ENCODE results near the gene LCP2. TPM values are rescaled to one million over a fixed set of nuclear protein-coding genes. Genes with fewer than 3 reads are reported as not detected.

LCP2 gene
- total RNA-seq, 1 donor from 2014 or later = 82.9 TPM

GRCh38 chr5:170305646-170306025 is 8.1 kb upstream of the LCP2 start:
- intact Hi-C loops (cut with DNase I) = no loop called here
- DNase-seq (no peak), ATAC-seq (no peak)
- H3K9me3 ChIP-seq = no peaks in the 10 kb centered on the region
- H3K36me3 ChIP-seq = no peaks in the 10 kb centered on the region
- H3K27me3 ChIP-seq (ENCODE audit: low read depth) = no peaks in the 10 kb centered on the region
- peaks cover 66% of the 10 kb centered on the region for H3K4me1 ChIP-seq
- H3K27ac ChIP-seq = no peak overlapping the region
- no peak overlapping the region for H3K4me3 ChIP-seq
- TF ChIP-seq CTCF (IDR thresholded peaks at IDR 0.05) = no peak

- no peak for DNase-seq
- H3K27ac ChIP-seq = no peak overlapping the region
- intact Hi-C loops (cut with DNase I) = no loop called here
- peaks cover 66% of the 10 kb centered on the region for H3K4me1 ChIP-seq
- H3K36me3 ChIP-seq = no peaks in the 10 kb centered on the region
- no peak overlapping the region for H3K4me3 ChIP-seq
- H3K9me3 ChIP-seq = no peaks in the 10 kb centered on the region
- no peaks in the 10 kb centered on the region for H3K27me3 ChIP-seq (ENCODE audit: low read depth)
- ATAC-seq = no peak
- no peak for TF ChIP-seq CTCF (IDR thresholded peaks at IDR 0.05)
Measured at GRCh38 chr5:170305016-170305645, 7.6 kb upstream of the LCP2 start.

- peaks cover 58% of the 10 kb centered on the region for H3K4me1 ChIP-seq
- no peak overlapping the region for H3K27ac ChIP-seq
- ATAC-seq (no peak), DNase-seq (no peak)
- no peaks in the 10 kb centered on the region for H3K36me3 ChIP-seq
- TF ChIP-seq CTCF (IDR thresholded peaks at IDR 0.05) = no peak
- no peak overlapping the region for H3K4me3 ChIP-seq
- intact Hi-C loops (cut with DNase I) = no loop called here
- no peaks in the 10 kb centered on the region for H3K9me3 ChIP-seq
- H3K27me3 ChIP-seq (ENCODE audit: low read depth) = no peaks in the 10 kb centered on the region
Measured at GRCh38 chr5:170303549-170303948, 6.0 kb upstream of the LCP2 start.

- Histone ChIP-seq H3K9me3 (no peaks in the 10 kb centered on the region), H3K36me3 (no peaks in the 10 kb centered on the region), H3K4me3 (peak overlapping the region; percentile 14), H3K4me1 (peaks cover 56% of the 10 kb centered on the region), H3K27ac (peak overlapping the region; percentile 53), H3K27me3 (ENCODE audit: low read depth) (no peaks in the 10 kb centered on the region)
- no peak for TF ChIP-seq CTCF (IDR thresholded peaks at IDR 0.05)
- intact Hi-C loops (cut with DNase I) = no loop called here
- ATAC-seq (peak; percentile 39 to 55), DNase-seq (peak; percentile 76)
Measured at GRCh38 chr5:170302653-170303501, 5.3 kb upstream of the LCP2 start.

GRCh38 chr5:170301981-170302652 is 4.5 kb upstream of the LCP2 start:
- Histone ChIP-seq H3K27ac (peak overlapping the region; percentile 53), H3K27me3 (ENCODE audit: low read depth) (no peaks in the 10 kb centered on the region), H3K9me3 (no peaks in the 10 kb centered on the region), H3K4me1 (peaks cover 51% of the 10 kb centered on the region), H3K36me3 (no peaks in the 10 kb centered on the region), H3K4me3 (no peak overlapping the region)
- DNase-seq = no peak
- ATAC-seq = no peak
- no peak for TF ChIP-seq CTCF (IDR thresholded peaks at IDR 0.05)
- intact Hi-C loops (cut with DNase I) = no loop called here
